ENCODE data around the gene GPR42.
"Not testable (repeated sequence)": the region's sequence is repeated elsewhere in the genome, so short reads cannot be mapped to it uniquely, and the experiment has no call there.

The GPR42 gene

GRCh38 chr19:35383536-35383935 lies 12.7 kb downstream of the GPR42 start:
- H3K36me3 ChIP-seq (ENCODE audit: insufficient read depth, low read length): no peaks in the 10 kb centered on the region
- H3K4me1 ChIP-seq (ENCODE audit: insufficient read depth, low read length): no peaks in the 10 kb centered on the region
- no peak overlapping the region for H3K9ac ChIP-seq (ENCODE audit: low read depth, low read length)
- peaks cover 4% of the 10 kb centered on the region for H3K9me3 ChIP-seq (ENCODE audit: control insufficient read depth, insufficient read depth, low read length)

DNA sequence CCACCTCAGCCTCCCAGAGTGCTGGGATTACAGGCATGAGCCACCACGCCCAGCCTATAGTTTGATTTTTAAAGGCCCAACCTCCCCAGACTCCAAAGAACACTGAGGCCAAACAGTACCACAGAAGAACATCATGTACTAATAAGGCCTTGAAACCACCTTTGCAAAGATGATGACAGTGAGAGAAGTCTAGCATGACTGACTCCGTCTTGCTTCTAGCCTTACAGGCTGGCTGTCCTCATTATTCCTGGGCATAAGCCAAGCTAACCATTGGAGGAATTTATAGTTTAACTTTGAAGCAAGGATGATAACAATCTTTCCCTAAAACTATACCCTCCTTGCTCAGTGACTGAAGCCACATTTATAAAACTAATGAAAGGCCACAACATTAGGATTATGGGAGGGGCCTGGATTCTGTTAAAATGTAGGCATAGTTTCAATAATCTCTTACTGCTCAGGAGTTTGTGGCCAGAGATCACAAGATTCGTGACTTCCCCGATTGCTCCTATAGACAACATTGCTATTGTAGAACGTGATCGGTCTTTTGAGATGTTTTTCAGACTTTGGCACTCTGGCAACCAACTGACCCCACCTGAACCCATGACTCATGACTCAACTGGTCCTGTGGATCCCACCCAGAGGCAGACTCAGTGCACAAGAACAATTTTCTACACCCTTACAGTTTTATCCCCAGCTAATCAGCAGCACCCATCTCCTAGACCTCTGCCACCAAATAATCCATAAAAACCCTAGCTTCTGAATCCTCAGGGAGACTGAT lies 17.6 kb downstream of the GPR42 start:
- peaks cover 10% of the 10 kb centered on the region for H3K9me3 ChIP-seq (ENCODE audit: control insufficient read depth, insufficient read depth, low read length)
- H3K4me1 ChIP-seq (ENCODE audit: insufficient read depth, low read length): no peaks in the 10 kb centered on the region
- H3K36me3 ChIP-seq (ENCODE audit: insufficient read depth, low read length): no peaks in the 10 kb centered on the region
- no peak overlapping the region for H3K9ac ChIP-seq (ENCODE audit: low read depth, low read length)

DNA sequence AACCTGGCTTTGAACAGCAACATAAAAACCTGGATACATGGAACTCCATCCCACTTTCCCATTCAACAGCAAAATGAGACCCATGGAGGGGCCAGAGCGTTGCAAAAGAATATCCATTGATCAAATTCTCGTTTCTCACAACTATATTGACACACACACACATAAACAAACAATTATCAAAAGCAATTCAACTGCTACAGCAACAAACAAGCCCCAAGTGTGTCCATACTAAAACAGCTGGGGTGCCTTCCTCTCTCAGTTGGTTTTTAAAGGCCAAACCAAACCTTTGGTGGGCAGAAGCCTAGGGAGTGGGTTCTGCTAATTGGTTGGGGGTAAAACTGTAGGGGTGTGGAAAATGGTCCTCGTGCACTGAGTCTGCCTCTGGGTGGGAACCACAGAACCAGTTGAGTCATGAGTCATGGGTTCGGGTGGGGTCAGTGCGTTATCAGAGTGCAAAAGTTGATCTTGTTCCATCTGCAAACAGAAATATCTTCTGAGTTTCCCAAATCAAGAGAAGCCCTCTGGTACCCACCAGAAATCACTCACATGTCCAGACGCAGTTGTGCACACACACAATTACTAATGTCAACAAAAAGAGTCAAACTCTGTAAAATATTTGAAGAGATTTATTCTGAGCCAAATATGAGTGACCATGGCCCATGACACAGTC lies 18.5 kb downstream of the GPR42 start:
- Histone ChIP-seq H3K9ac (ENCODE audit: low read depth, low read length) (no peak overlapping the region), H3K9me3 (ENCODE audit: control insufficient read depth, insufficient read depth, low read length) (peaks cover 10% of the 10 kb centered on the region), H3K4me1 (ENCODE audit: insufficient read depth, low read length) (no peaks in the 10 kb centered on the region), H3K36me3 (ENCODE audit: insufficient read depth, low read length) (no peaks in the 10 kb centered on the region)

GRCh38 chr19:35392742-35393715 lies 22.2 kb downstream of the GPR42 start:
- H3K36me3 ChIP-seq (ENCODE audit: insufficient read depth, low read length): no peaks in the 10 kb centered on the region
- H3K9ac ChIP-seq (ENCODE audit: low read depth, low read length): no peak overlapping the region
- H3K9me3 ChIP-seq (ENCODE audit: control insufficient read depth, insufficient read depth, low read length): peaks cover 7% of the 10 kb centered on the region; the same call in 1 of the 2 replicates
- H3K4me1 ChIP-seq (ENCODE audit: insufficient read depth, low read length): peaks cover 6% of the 10 kb centered on the region; the same call in 1 of the 2 replicates

DNA sequence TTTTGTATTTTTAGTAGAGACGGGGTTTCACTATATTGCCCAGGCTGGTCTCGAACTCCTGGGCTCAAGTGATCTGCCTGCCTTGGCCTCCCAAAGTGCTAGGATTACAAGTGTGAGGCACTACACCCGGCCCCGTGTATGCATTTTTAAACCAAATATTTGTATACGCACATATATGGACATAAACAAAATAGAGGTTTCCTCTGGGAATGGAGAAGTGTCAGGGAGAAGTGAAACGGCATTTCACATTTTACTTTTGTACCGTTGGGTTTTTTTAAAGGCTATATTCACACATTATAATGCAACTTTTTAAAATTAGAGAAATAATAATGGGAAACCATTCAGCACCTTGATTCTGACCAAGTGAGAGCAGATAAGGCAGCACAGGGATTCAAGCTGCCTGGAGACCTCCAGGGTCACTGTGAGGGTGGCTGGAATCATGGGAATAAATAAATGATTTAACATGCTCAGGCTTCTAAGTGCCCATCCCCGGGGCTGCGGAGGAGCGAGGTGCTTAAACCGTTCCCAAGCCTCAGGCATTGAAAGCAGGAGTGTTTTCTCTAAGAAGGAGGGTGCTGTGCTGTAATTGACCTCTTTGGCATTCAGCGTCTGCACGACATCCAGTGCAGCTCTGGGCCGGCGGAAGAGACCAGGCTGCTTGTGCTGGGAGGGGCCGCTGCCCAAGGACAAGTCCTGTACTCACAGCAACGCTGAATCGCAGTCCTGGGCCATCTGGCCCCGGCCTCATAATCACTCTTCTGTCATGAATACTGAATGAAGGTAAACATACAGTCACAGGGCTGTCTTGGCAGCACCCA lies 24.7 kb downstream of the GPR42 start:
- Histone ChIP-seq H3K9me3 (ENCODE audit: control insufficient read depth, insufficient read depth, low read length) (no peaks in the 10 kb centered on the region), H3K4me1 (ENCODE audit: insufficient read depth, low read length) (peaks cover 6% of the 10 kb centered on the region; the same call in 1 of the 2 replicates), H3K36me3 (ENCODE audit: insufficient read depth, low read length) (no peaks in the 10 kb centered on the region), H3K9ac (ENCODE audit: low read depth, low read length) (no peak overlapping the region)

DNA sequence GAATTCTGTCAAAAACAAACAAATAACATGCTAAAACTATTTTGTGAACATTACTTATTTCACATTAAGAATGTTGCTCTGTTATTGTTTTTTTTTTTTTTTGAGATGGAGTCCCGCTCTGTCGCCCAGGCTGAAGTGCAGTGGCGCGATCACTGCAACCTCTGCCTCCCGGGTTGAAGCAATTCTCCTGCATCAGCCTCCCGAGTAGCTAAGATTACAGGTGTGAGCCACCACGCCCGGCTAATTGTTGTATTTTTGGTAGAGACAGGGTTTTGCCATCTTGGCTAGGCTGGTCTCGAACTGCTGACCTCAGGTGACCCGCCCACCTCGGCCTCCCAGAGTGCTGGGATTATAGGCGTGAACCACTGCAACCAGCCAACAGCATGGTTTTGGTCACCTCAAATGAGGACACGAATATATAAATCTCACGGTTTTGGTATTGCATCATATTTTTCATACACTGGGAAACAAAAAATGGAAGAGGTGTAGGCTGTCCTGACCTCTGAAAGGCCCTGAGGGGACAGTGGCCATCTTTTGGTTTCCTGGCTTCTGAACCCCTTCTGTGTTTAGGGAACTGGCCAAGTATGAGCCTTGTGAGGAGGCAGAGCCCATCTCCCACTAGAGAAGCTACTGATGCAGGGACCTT lies 25.5 kb downstream of the GPR42 start:
- Histone ChIP-seq H3K9me3 (ENCODE audit: control insufficient read depth, insufficient read depth, low read length) (no peaks in the 10 kb centered on the region), H3K36me3 (ENCODE audit: insufficient read depth, low read length) (no peaks in the 10 kb centered on the region), H3K9ac (ENCODE audit: low read depth, low read length) (no peak overlapping the region), H3K4me1 (ENCODE audit: insufficient read depth, low read length) (peaks cover 6% of the 10 kb centered on the region; the same call in 1 of the 2 replicates)

DNA sequence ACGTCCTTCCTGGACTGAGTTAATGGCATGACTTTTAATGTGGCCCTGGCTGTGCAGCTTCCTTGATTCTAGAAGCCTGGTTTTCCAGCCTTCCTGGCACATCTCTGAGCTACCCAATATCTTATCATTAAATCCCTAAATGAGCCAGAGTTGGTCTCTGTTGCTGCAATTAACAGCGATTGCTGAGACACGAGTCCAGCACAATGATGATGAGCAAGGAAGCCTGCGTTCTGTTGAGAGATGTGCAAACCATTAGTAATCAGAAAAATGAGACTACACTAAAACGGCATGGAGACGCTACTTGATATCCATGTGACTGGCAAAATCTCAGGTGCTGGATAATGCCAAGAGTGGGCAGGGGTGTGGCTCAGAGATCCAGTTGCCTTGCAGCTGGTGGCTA lies 26.2 kb downstream of the GPR42 start:
- H3K9ac ChIP-seq (ENCODE audit: low read depth, low read length): no peak overlapping the region
- no peaks in the 10 kb centered on the region for H3K36me3 ChIP-seq (ENCODE audit: insufficient read depth, low read length)
- peaks cover 6% of the 10 kb centered on the region; the same call in 1 of the 2 replicates for H3K4me1 ChIP-seq (ENCODE audit: insufficient read depth, low read length)
- H3K9me3 ChIP-seq (ENCODE audit: control insufficient read depth, insufficient read depth, low read length): no peaks in the 10 kb centered on the region

DNA sequence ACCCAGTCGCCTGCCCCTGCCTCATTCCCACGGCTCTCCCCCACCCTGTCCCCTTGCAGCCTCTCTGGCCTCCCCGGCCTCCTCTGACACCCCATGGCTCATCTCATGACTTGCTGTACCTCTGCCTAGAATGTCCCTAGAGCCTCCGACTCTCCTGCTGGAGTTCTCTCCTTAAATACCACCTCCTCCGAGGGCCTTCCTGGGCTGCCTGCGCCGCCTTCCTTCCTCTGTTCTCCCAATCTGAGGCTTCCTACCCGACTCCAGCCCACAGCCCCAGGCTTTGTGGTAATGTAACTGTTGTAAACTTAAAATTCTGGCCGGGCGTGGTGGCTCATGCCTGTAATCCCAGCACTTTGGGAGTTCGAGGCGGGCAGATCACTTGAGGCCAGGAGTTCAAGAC lies 27.7 kb downstream of the GPR42 start:
- H3K9me3 ChIP-seq (ENCODE audit: control insufficient read depth, insufficient read depth, low read length): no peaks in the 10 kb centered on the region
- H3K36me3 ChIP-seq (ENCODE audit: insufficient read depth, low read length): no peaks in the 10 kb centered on the region
- H3K9ac ChIP-seq (ENCODE audit: low read depth, low read length): no peak overlapping the region
- H3K4me1 ChIP-seq (ENCODE audit: insufficient read depth, low read length): peaks cover 6% of the 10 kb centered on the region; the same call in 1 of the 2 replicates

GRCh38 chr19:35399231-35399630 lies 28.4 kb downstream of the GPR42 start:
- Histone ChIP-seq H3K9ac (ENCODE audit: low read depth, low read length) (no peak overlapping the region), H3K36me3 (ENCODE audit: insufficient read depth, low read length) (no peaks in the 10 kb centered on the region), H3K9me3 (ENCODE audit: control insufficient read depth, insufficient read depth, low read length) (no peaks in the 10 kb centered on the region), H3K4me1 (ENCODE audit: insufficient read depth, low read length) (peaks cover 6% of the 10 kb centered on the region; the same call in 1 of the 2 replicates)

DNA sequence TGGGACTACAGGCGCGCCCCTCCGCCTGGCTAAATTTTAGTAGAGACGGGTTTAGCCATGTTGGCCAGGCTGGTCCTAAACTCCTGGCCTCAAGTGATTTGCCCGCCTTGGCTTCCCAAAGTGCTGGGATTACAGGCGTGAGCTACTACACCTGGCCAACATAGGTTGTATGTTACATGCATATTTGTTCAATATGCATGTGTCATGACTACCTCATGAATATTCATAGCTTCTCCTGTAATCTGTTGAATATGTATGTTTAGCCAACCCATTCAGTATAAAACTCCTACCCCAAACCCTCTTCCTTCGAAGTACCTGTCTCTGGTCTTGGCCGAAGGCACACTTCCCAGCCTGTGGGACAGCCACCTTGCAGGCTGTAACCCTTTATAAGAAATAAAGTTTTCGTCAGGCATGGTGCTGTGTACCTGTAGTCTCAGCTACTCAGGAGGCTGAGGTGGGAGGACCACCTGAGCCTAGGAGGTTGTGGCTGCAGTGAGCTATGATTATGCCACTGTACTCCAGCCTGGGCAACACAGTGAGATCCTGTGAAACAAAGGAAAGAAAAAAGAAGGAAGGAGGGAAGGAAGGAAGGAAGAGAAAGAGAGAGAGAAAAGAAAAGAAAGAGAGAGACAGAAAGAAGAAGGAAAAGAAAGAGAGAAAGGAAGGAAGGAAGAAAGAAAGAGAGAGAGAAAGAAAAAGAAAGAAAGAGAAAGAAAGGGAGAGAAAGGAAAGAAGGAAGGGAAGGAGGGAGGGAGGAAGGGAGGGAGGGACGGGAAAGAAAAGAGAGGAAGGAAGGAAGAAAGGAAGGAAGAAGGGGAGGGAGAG lies 29.3 kb downstream of the GPR42 start:
- H3K9ac ChIP-seq (ENCODE audit: low read depth, low read length): no peak overlapping the region
- H3K4me1 ChIP-seq (ENCODE audit: insufficient read depth, low read length): peaks cover 6% of the 10 kb centered on the region
- no peaks in the 10 kb centered on the region for H3K36me3 ChIP-seq (ENCODE audit: insufficient read depth, low read length)
- no peaks in the 10 kb centered on the region for H3K9me3 ChIP-seq (ENCODE audit: control insufficient read depth, insufficient read depth, low read length)

- H3K9ac ChIP-seq (ENCODE audit: low read depth, low read length): no peak overlapping the region
Observed at GRCh38 chr19:35400773-35401100, 29.9 kb downstream of the GPR42 start.

DNA sequence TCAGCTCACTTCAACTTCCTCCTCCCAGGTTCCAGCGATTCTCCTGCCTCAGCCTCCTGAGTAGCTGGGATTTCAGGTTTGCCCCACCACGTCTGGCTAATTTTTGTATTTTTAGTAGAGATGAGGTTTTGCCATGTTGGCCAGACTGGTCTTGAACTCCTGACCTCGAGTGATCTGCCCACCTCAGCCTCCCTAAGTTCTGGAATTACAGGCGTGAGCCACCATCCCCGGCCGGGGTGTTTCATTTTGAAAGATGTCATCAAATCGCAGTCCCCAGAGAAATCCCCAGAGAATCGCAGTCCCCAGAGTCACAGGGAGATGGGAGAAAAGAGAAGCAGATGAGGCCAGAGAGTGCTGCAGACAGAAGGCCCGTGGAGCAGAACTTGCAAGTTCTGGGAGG lies 30.5 kb downstream of the GPR42 start:
- not testable (repeated sequence) for H3K36me3 ChIP-seq (ENCODE audit: insufficient read depth, low read length); H3K9ac ChIP-seq (ENCODE audit: low read depth, low read length); H3K9me3 ChIP-seq (ENCODE audit: control insufficient read depth, insufficient read depth, low read length); H3K4me1 ChIP-seq (ENCODE audit: insufficient read depth, low read length)

More at GRCh38 chr19:35400773-35401100, 29.9 kb downstream of the GPR42 start:
- Histone ChIP-seq H3K4me1 (ENCODE audit: insufficient read depth, low read length) (peaks cover 3% of the 10 kb centered on the region), H3K36me3 (ENCODE audit: insufficient read depth, low read length) (no peaks in the 10 kb centered on the region), H3K9me3 (ENCODE audit: control insufficient read depth, insufficient read depth, low read length) (no peaks in the 10 kb centered on the region)

Measured in ES-I3 (cell line).